H1 (cell line): Measurements from ENCODE around the gene ATP6V0E2. TPM values are rescaled to one million over a fixed set of nuclear protein-coding genes. Genes with fewer than 3 reads are reported as not detected.

Source experiments
- ATF2 ChIP-seq: IDR thresholded peaks from 2 replicates; pipeline ENCODE4 v1.6.1; 2012; ENCODE audit warnings: low read length, inconsistent platforms
- SAP30 ChIP-seq: fragments of 300-600 bp; sonication (generic); IDR thresholded peaks from 2 replicates; pipeline ENCODE4 v1.7.1; 2012; ENCODE audit warnings: low read length, moderate library complexity, mild to moderate bottlenecking, inconsistent platforms; ENCODE audit not compliant: insufficient read depth, insufficient replicate concordance
- ZNF274 ChIP-seq: IDR thresholded peaks from 2 replicates; pipeline ENCODE4 v1.7.0; 2012; ENCODE audit warnings: low read length, borderline replicate concordance; ENCODE audit errors: extremely low read depth
- polyA plus RNA-seq, 7 experiments: library from polyadenylated mRNA; depleted of rRNA in 3 of 7; stranded (reverse) in 5 of 7; unstranded in 2 of 7; fragments of >200 nt in 5 of 7; fragments of 200-250 nt in 2 of 7; gene quantifications; 1 replicate in 5 of 7; 2 replicates in 1 of 7; 4 replicates in 1 of 7; pipeline versions ENCODE4 v1.2.1 to v1.2.3, GENCODE V29; 2011 to 2013; ENCODE audit warnings: missing spikeins in 2 of 7, mixed read lengths in 2 of 7
- total RNA-seq: library from RNA; stranded (reverse); fragmentation: NEBNext Ultra II Directional; extraction: Animal tissue kit (Norgen Biotek cat#: 25700); gene quantifications from 2 replicates; pipeline ENCODE4 v1.2.1, GENCODE V29; 2021

Gene ATP6V0E2
- total and polyA plus RNA-seq, 2 of the 8 experiments (the other 6 are each of a cell fraction or from before 2014, with no cell fraction given) = 26.1 to 47.9 TPM

- TF ChIP-seq ATF2 (no peak), ZNF274 (no peak), SAP30 (no peak)
- TF ChIP-seq, all 59 proteins: peak for 0
Observed at GRCh38 chr7:149879271-149879743, 5.5 kb downstream of the ATP6V0E2 start (continued).
